Occipital lobe (tissue), 2 donors: ENCODE results near the gene AKAP1. TPM values are rescaled to one million over a fixed set of nuclear protein-coding genes. Genes with fewer than 3 reads are reported as not detected.

Source experiments
- DNase-seq: peaks from one replicate; lab custom pipeline; 2025; lab: John Stamatoyannopoulos, UW
- total RNA-seq: library from RNA; depleted of rRNA; stranded (reverse); fragments of >200 nt; gene quantifications from one replicate; pipeline ENCODE4 v1.2.3, GENCODE V29; 2014

Gene AKAP1, protein sequence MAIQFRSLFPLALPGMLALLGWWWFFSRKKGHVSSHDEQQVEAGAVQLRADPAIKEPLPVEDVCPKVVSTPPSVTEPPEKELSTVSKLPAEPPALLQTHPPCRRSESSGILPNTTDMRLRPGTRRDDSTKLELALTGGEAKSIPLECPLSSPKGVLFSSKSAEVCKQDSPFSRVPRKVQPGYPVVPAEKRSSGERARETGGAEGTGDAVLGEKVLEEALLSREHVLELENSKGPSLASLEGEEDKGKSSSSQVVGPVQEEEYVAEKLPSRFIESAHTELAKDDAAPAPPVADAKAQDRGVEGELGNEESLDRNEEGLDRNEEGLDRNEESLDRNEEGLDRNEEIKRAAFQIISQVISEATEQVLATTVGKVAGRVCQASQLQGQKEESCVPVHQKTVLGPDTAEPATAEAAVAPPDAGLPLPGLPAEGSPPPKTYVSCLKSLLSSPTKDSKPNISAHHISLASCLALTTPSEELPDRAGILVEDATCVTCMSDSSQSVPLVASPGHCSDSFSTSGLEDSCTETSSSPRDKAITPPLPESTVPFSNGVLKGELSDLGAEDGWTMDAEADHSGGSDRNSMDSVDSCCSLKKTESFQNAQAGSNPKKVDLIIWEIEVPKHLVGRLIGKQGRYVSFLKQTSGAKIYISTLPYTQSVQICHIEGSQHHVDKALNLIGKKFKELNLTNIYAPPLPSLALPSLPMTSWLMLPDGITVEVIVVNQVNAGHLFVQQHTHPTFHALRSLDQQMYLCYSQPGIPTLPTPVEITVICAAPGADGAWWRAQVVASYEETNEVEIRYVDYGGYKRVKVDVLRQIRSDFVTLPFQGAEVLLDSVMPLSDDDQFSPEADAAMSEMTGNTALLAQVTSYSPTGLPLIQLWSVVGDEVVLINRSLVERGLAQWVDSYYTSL
- total RNA-seq: 30.3 TPM

DNA sequence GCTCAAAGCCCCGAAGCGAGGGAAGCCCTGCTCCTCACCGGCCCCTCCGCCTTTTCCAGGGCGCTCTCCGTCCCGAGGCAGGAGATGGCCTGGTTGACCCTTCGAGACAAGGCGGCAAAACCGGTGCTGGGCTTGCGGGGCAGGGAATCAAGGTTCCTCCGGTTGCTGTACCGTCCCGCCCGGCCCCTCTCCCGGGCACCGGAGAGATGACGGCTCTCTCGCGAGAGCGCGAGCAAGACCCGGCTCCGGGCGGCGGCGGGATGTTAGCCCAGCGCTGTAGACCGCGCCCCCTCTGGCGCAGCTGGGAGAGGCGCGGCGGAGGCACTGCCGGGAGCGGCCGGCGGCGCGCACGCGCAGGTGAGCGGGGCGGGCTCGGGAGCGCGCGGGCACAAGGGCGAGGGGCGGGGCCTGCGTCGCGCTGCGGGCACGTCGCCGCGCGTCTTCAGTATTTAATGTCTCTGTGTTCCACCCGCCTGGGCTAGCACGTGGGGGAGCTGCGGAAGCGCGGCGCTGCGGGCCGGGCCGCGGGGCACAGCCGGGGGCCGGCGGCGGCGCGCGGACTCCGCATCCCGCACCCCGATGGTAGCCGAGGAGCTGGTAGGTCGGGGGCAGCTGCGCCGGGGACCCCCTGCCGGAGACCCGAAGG lies at the start of gene AKAP1:
TSS of gene AKAP1 (plus strand) at position 445 of the 646 bp plus-strand sequence. CDS start 20,219 bp downstream, outside the sequence.
- peak; percentile 88 for DNase-seq

DNA sequence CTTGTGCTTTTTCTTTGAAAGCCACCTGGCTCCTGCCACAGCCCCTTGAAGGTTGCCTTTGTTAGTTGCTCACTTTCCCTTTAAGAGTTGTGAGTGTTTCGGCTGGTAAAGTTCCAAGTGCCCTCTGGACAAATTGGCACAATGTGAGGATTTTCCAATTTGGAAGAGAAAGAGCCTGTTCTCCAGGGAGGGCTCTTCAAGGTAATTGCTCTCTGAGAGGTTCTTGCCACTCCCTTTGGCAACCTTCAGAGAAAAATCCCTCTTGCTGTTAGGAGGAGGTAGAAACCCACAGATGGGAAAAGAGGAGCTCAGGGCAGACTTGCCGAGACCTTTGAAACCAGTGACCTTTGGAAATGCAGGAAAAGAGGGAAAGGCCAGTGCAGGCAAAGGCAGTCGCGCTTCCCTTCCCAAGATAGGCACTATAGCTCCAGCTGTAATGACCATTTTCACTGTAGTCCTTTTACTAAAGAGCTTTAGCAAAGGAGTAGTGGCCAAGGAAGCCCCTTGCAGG lies 49.0 kb upstream of the AKAP1 start:
- no peak for DNase-seq

DNA sequence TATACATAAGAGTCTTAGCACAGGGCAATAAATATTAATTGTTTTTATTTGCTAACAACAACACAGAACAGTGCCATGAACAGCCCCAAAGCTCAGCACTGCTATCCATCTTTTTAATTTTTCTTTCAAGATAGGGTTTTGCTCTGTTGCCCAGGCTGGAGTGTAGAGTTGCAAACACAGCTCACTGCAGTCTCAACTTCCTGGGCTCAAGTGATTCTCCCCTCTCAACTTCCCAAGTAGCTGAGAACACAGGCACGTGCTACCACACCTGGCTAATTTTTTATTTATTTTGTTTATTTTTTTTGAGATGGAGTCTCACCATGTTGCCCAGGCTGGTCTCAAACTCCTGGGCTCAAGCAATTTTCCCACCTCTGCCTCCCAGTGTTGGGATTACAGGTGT lies 47.6 kb upstream of the AKAP1 start:
- DNase-seq: no peak

DNA sequence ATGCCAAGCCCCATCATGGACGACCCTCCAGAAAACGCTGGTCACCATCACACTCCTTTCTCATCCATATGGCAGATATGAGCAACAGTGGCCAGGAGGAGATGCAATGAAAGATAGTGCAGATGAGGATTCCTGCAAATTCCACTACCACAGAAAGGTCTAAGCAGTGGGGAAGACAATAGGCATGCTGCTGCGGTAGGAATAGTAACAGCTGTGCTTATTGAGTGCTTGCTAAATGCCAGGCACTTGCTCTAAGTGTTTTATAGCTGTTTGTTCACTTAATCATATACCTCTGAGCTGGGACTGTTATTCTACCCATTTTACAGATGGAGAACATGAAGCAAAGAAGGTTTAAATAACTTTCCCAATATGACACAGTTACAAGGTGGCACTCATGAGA lies 46.6 kb upstream of the AKAP1 start:
- DNase-seq: no peak

DNA sequence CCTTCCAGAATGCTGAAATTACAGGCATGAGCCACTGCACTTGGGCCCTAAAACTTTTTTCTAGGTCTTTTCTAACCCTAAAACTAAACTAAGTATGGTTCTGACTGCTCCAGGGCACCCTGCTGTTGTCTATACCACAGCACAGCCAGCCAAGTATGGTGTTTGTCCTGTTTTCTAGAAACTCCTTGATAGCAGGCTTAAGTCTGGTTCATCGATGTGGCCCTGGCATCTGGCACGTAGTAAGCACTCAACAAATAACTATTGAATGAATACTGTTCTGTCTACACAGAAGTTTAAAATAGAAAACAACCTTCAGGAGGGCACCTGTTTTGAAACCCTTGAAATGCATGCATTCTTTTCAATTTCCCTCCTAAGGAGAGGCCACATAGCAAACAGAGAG lies 44.5 kb upstream of the AKAP1 start:
- DNase-seq: no peak

DNA sequence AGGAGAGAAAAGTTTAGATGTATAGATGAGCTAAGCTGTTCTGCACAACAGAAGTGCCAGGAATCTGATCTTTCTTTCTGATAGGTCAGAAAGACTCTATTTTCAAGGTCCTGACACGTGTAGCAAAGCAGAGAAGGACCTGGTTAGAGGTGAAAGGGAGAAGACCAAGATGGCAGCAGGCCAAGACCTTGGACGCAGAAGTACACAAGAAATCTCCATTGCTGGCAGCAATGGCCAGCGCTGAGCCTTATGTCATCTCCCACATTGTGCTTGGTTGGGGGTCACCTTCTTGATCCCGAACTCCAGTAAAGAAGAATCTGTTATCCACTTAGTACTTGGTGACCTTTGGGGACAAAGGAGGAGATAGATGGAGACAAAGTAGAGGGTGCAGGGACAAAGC lies 41.8 kb upstream of the AKAP1 start:
- no peak for DNase-seq

DNA sequence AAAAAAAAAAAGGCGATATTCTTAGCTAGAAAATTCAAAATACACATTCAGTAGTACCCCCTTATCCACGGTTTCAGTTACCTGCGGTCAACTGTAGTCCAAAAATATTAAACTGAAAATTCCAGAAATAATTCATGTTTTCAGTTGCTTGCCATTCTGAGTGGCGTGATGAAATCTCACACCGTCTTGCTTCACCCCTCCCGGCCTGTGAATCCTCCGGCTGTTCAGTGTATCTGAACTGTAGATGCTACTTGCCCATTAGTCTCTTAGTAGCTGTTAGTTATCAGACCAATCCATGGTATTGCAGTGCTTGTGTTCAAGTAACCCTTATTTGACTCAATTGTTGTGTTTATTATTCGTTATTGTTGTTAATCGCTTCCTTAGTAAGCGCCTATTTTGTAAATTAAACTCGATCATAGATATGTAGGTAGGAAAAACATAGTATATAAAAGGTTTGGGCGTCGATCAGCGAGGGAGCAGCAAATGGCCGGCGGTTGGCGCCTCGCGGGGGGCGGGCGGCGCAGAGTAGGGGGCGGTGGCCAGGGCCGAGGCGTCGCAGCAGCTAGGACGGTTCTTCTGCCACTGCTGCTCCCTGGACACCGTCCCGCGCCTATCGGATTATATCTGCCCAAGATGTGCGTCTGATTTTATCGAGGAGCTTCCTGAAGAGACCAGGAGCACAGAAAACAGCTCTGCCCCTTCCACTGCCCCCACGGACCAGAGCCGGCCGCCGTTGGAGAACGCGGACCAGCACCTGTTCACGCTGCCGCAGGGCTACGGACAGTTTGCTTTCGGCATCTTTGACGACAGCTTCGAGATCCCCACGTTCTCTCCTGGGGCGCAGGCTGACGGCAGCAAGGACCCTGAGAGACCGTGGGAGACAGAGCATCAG lies 39.8 kb upstream of the AKAP1 start:
- DNase-seq: no peak

DNA sequence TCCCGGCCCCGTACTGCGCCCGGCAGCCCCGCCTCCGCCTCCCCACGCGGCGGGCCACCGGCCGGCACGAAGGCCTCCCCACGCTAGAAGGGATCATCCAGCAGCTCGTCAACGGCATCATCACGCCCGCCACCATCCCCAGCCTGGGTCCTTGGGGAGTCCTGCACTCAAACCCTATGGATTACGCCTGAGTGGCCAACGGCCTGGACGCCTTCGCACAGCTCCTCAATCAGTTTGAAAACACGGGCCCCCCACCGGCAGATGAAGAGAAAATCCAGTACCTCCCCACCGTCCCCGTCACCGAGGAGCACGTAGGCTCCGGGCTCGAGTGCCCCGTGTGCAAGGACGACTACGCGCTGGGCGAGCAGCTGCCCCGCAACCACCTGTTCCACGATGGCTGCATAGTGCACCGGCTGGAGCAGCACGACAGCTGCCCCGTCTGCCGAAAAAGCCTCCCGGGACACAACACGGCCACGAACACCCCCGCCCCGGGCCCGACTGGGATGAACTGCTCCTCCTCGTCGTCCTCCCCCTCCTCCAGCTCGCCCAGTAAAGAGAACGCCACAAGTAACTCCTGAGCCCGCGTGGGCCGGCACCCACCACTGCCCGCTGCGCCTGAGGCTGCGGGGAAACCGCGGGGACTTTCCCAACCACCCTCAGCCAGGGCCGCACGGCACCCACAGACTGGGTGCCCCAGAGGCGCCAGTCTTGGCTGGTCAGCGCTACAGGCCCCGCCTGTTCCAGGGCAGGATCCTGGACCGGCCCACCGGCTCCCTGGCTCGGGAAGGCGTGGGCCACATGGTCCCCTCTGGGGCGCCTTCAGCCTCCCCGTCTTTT lies 39.0 kb upstream of the AKAP1 start:
- DNase-seq: no peak

DNA sequence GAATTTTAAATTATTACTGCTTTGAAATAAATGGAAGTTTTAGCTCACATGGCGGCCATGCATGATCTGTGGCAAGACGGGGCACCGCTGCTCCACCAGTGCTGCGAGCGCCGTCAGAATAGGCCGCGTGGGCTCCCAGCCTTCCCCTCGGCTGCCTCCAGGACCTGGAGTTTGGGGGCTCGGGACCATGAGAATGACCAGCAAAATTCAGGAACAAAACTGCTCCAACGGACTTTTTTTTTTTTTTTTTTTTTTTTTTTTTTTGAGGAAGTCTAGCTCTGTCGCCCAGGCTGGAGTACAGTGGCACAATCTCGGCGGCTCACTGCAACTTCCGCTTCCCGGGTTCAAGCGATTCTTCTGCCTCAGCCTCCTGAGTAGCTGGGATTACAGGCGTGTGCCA lies 38.3 kb upstream of the AKAP1 start:
- DNase-seq: no peak

DNA sequence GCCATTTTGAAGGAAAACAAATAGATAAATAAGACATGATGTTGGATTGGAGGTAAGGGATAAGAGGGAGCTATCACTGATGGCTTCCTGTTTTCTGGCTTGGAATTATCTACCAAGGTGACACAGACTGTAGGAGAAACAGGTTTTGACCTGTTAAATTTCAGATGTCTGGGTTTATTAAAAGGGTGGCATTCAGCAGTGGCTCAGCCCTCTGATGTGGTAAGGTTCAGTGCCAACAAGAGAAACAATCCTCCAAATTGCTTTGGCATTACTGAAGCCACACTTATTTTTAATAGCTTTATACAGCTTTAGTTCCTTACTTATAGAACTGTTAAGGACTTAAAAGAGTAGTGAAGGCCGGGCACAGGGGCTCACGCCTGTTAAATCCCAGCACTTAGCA lies 37.0 kb upstream of the AKAP1 start:
- no peak for DNase-seq

DNA sequence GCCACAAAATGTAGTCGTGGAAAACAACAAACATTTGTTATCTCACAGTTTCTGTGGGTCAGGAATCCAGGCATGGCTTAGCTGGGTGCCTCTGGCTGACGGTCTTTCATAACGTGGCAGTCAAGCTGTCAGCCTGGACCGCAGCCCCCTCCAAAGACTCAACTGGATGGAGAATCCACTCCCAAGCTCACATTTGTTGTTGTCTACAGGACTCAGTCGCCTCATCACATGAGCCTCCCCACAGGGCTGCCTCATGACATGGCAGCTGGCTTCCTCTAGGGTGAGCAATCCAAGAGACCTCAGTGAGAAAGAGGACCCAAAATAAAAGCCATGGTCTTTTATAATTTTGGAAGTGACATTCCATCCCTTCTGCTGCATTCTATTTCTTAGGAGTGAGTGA lies 34.7 kb upstream of the AKAP1 start:
- DNase-seq: no peak

DNA sequence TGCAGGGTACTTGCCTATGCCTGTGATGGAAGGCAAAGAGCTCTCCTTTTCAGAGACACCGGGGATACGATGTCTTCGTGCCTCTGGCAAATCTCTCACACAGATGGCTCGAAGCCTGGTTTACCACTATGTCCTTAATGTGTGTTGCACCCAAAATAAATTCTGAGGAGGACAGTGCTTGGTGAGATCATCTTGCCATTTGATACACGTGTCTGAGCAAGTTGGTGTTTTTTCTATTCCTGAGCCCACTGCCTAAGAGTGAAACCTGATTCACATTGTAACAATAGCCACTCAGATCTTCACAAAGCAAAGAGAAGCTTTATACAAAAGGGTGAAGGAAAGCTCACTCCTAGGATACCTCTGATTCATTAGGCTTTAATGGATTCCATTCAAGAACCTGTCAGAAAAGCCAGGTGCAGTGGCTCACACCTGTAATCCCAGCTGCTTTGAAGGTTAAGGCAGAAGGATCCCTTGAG lies 33.1 kb upstream of the AKAP1 start:
- DNase-seq: no peak

DNA sequence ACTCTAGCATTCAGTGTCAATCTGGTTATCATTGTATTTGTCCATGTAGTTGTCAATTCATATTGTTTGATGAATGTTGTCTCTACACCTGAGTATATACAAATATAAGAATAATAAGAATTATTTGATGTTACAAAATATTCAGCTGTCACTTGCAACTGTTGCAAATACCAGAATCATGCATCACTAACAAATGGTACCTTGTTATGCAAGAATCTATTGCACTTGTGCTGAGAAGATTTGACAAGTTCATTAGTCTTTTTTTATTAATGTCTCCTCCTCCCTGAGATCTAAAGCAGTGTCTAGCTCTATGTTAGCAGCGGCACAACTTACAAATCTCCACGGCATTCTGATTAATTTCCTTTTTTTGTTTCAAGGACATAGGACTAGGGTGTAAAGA lies 22.2 kb upstream of the AKAP1 start:
- no peak for DNase-seq

DNA sequence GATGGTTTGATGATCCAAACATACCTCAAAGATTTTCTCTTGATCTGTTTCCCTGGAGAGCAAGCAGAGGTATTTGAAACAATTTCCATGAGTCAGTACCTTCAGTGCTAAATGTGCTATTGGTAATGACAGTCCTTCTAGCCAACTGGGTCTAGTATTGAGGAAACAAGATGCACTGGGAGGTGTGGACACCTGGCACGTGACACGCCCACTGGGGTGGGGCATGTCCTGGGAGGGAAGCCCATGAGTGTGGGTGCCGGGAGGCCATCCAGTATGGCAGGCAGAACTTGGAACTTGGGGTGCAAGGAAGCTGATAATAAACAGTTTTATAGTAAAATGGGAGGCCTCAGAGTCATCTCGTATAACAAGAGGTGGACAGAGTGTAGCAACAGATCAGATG lies 17.9 kb upstream of the AKAP1 start:
- DNase-seq: no peak

DNA sequence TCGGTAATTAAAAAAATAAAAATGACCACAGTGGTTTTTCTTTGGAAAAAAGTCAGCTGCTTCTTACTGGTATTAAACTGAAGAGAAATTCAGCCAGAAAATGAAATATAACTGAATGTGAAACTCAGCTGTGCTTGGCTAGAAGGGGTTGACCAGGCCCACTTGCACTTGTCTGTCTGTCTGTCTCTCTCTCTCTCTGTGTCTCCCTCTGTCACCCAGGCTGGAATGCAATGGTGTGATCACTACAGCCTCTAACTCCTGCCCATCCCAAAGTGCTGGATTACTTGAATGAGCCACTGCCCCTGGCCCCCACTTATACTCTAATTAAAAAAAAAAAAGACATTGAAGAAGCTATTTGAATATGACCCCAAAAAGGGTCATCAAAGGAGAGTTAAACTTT lies 17.3 kb upstream of the AKAP1 start:
- DNase-seq: no peak

DNA sequence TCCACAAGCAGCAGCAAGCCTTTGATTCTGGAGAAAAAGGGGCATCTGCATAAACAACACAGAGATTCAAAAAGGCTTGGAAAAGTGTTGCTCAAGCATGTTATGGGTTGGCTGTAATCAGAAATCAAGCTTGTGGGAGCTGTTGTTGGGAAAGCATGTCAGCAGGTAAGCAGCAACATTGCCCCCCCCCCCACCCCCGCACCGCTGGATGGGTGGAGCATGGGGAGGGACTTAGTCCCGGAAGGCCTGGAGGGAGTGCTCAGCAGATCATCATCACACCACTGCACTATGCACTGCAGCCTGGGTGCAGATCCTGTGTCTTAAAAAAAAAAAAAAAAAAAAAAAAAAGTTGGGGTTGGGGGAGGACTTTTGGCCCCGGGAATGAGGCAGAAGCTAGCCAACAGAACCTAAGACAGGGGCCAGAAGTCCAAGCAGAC lies 16.8 kb upstream of the AKAP1 start:
- DNase-seq: no peak

DNA sequence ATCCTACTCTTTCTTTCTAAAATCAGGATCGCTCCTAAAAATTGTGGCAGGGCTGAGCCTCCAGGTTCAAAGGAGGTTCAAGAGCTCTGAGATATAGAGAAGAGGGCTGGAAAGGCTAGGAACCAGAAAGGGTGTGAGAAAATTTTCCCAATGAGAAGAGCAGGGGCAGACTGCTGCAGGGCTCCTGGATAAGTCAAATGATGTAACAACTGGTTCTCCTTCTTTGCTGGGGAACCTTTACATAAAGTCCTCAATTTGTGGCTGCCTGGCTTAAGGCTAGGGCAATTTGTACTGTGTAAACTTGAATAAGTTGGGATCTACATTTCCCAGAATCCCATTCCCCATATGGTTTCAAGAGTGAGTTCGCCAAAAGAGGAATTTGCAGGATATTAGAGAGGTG lies 16.3 kb upstream of the AKAP1 start:
- DNase-seq: no peak

DNA sequence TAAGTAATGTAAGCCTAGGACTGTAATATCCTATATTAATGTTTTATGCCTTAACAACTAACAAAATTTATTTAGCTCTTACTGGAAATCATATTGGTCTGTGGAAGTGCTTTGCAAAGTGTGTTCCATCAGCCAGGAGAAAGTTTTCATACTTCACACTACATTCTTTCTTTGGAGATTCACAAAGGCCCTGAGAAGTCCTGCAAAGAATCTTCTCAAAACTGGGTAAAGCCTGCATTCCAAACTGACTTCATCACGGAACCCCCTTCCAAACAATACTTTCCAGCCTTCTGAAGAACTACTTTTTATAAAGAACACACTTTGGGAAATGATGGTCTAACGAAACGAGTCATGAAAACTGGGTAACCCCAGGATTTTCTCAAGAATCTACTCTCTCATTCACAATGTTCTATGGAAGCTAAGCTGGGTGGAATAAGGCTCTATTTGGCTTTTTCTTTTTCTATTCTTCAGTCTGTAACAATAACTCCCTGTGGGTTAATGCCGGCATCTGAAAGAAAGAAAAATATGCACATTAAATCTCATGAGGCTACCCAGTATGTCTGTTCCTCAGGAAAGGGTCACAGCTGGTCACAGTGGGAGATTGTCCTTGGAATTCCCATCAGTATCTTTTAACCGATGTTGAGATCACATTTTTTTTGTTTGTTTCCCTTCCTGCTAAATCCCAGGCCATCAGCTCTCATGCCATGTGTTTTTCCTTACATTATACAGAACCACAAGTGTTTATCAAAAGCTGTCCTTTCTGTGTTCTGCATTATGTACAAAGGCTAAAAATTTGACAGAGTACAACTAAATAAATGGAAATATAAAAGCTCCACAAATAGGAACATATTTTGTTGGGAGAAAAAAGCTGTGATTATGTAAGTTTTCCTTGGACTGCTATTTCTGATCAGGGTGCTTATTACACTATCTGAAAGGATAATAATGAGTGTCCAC lies 12.8 kb upstream of the AKAP1 start:
- no peak for DNase-seq

DNA sequence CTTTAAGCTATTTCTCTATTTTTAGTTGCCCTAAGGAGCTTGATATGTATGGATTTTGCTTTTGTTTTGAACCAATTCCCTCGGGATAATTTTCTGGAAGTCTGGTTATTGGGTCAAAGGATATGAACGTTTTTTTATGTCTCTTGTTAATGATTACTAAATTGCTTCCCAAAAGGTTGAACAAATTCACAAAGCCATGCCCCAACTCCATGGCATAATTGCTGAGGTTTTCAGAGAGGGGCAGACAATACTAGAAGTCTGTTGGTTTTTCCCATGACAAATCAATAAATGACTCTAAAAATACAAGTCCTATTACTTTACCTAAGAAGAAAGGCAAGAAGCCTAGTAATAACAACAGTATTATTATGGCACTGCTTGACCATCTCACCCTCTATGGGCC lies 11.4 kb upstream of the AKAP1 start:
- DNase-seq: no peak
